IPS-20b (cell line): ENCODE results near the gene C1QA.

Source experiments
- H3K27ac ChIP-seq: one replicate; pipeline ENCODE4 v1.5.1; 2013; ENCODE audit warnings: low read length
- H3K27me3 ChIP-seq: 2 replicates; pipeline ENCODE4 v1.6.1; 2013; ENCODE audit warnings: mild to moderate bottlenecking, low read length, inconsistent platforms; ENCODE audit not compliant: insufficient read depth
- H3K36me3 ChIP-seq: 2 replicates; pipeline ENCODE4 v1.6.1; 2013; ENCODE audit warnings: low read depth, mild to moderate bottlenecking, inconsistent platforms, low read length, moderate library complexity; ENCODE audit not compliant: insufficient read depth
- H3K4me1 ChIP-seq: 2 replicates; pipeline ENCODE4 v1.6.1; 2013; ENCODE audit warnings: mild to moderate bottlenecking, control low read depth, inconsistent platforms, low read length, moderate library complexity; ENCODE audit not compliant: insufficient read depth
- H3K4me3 ChIP-seq: 2 replicates; pipeline ENCODE4 v1.5.1; 2013; ENCODE audit warnings: mild to moderate bottlenecking, low read length, inconsistent platforms
- H3K9ac ChIP-seq: 2 replicates; pipeline ENCODE4 v1.6.1; 2013; ENCODE audit warnings: low read depth, mild to moderate bottlenecking, inconsistent platforms, low read length, moderate library complexity
- H3K9me3 ChIP-seq: 2 replicates; pipeline ENCODE4 v1.6.1; 2013; ENCODE audit warnings: mild to moderate bottlenecking, low read depth, low read length, inconsistent platforms; ENCODE audit not compliant: insufficient read depth

C1QA gene

GRCh38 chr1:22681556-22682276 is 45.3 kb downstream of the C1QA start:
- Histone ChIP-seq H3K4me1 (no peaks in the 10 kb centered on the region; the same call in 1 of the 2 replicates), H3K27me3 (no peaks in the 10 kb centered on the region), H3K36me3 (no peaks in the 10 kb centered on the region), H3K9me3 (no peaks in the 10 kb centered on the region), H3K27ac (no peak overlapping the region), H3K4me3 (no peak overlapping the region), H3K9ac (no peak overlapping the region)

- no peaks in the 10 kb centered on the region for H3K4me1 ChIP-seq
- H3K36me3 ChIP-seq = no peaks in the 10 kb centered on the region
- H3K9me3 ChIP-seq = no peaks in the 10 kb centered on the region
- H3K27ac ChIP-seq = no peak overlapping the region
- H3K4me3 ChIP-seq = no peak overlapping the region
- no peak overlapping the region for H3K9ac ChIP-seq
- no peaks in the 10 kb centered on the region for H3K27me3 ChIP-seq
Measured at GRCh38 chr1:22683547-22683946, 47.1 kb downstream of the C1QA start.

- Histone ChIP-seq H3K27ac (no peak overlapping the region), H3K4me3 (no peak overlapping the region), H3K9ac (no peak overlapping the region; the same call in 1 of the 2 replicates), H3K27me3 (no peaks in the 10 kb centered on the region), H3K36me3 (no peaks in the 10 kb centered on the region), H3K9me3 (no peaks in the 10 kb centered on the region), H3K4me1 (no peaks in the 10 kb centered on the region; the same call in 1 of the 2 replicates)
Measured at GRCh38 chr1:22685591-22686059, 49.2 kb downstream of the C1QA start.

- Histone ChIP-seq H3K9ac (no peak overlapping the region), H3K9me3 (no peaks in the 10 kb centered on the region), H3K4me3 (no peak overlapping the region), H3K36me3 (no peaks in the 10 kb centered on the region), H3K27ac (no peak overlapping the region), H3K27me3 (no peaks in the 10 kb centered on the region), H3K4me1 (no peaks in the 10 kb centered on the region; the same call in 1 of the 2 replicates)
Measured at GRCh38 chr1:22687191-22687590, 50.8 kb downstream of the C1QA start.

GRCh38 chr1:22688466-22688865 is 52.0 kb downstream of the C1QA start:
- Histone ChIP-seq H3K4me3 (no peak overlapping the region), H3K27me3 (no peaks in the 10 kb centered on the region), H3K36me3 (no peaks in the 10 kb centered on the region), H3K9me3 (no peaks in the 10 kb centered on the region), H3K4me1 (no peaks in the 10 kb centered on the region; the same call in 1 of the 2 replicates), H3K9ac (no peak overlapping the region), H3K27ac (no peak overlapping the region)
